HG03558 (cell line): Measurements from ENCODE around the gene PGBD4.
"Not testable (repeated sequence)": the region's sequence is repeated elsewhere in the genome, so short reads cannot be mapped to it uniquely, and the experiment has no call there.

Experiments used
- ATAC-seq: cut with Tn5 transposase; IDR thresholded peaks from one replicate; pipeline ENCODE4 v1.9.1; 2021; ENCODE audit warnings: moderate number of reproducible peaks; ENCODE audit not compliant: unreplicated experiment; ENCODE audit errors: extremely low read depth

PGBD4 gene

DNA sequence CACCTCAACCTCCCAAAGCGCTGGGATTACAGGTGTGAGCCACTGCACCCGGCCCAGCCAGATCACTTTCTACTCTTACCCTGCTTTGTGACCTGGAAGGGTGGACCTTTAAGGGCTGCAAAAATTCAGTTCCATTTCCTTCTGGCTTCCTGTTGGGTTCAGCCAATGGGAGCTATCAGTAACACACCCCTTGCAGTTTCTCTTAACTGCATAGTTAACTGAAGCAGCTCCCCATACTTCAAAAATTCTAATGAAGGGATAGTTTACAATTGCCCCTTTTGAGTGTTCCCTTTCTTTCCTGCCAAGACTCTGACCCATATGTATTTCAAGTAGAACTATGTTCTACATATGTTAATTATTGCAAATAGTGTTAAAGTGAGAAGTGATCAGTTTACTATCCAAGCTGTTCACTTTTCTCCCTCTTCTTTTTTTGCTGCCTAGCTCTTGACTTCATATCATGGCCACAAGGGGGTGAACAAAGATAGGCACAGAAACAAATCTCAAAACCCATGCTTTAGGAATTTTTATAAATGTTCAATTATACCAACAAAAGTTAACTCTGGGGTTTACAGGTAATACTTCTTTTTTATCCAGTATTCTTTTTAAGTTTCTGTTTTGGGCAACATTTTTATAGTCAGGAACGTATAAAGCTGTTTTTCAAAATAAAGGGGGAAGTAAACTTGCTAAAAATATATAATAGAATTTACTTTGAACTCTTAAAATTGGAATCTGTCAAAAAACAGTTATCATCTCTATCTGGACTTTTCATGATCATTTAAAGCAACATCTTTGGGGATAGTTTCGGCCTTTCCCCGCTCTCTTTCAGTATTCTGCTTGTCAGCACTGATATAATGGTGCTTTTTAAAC is 8.1 kb downstream of the PGBD4 start:
- no peak for ATAC-seq

DNA sequence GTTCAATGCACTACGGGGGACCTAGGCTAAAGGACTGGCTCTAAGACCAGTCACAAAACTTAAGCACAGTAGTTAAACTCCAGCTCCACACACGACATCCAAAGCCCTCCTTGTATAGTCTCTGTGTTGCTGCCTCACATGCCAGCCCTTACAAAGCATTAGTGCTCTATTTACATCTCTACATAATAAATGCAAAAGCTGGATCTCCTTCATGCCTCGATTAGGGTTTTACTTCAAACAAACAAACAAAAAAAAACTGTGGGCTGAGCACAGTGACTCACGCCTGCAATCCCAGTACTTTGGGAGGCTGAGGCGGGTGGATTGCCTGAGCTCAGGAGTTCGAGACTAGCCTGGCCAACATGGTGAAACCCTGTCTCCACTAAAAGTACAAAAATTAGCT is 9.6 kb downstream of the PGBD4 start:
- ATAC-seq: no peak

DNA sequence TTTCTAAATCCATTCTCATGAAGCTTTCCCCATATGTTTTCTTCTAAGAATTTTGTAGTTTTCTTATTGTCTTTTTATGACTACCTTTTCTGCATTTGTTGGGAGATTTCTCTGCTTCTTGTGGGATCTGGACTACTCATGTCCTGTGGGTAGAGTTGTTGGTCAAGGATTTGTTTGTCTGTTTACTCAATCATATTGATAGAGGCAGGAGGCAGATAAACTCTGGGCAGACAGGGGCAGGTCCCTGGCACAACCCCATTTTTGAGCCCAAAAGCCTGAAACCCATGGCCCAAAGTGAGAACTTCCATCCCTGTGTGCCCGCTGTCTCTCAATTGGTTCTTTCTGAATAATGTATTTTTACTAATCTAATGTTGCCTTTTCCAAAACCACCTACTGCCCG is 12.3 kb downstream of the PGBD4 start:
- ATAC-seq: no peak

DNA sequence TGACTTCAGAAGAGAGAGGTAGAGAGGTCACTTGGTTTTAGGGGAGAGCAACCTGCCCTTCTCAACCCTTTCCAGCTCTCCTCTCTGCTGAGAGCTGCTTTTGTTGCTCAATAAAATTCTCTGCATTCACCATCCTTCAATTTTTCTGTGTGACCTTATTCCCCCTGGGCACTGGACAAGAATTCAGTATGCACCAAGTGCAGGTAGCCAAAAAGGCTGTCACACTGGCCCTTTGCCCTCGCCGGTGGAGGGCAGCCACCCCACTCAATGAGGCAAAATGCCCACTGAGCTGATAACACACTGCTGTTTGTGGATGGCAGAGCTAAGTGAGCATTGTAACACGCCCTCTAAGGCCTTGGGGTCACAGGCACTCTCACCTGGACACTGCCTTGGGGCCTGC is 12.9 kb downstream of the PGBD4 start:
- no peak for ATAC-seq

DNA sequence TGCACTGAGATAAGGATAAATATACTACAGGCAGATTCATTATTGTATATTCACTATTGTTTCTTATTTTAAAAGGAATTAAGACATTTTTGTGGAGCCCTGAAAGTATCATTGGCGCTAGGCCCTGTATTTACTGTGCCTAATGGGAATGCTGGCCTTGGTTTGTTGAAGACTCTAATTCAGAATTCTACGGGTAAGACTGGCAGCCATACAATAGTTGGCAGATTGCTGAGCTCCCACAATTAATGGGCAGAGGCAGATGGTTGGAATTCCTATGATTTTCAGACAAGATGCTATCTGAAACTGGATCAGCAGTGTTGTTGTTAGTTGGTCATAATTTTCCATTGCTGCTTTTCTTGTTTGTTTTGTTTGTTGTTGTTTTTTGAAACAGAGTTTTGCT is 14.7 kb downstream of the PGBD4 start:
- ATAC-seq: no peak

DNA sequence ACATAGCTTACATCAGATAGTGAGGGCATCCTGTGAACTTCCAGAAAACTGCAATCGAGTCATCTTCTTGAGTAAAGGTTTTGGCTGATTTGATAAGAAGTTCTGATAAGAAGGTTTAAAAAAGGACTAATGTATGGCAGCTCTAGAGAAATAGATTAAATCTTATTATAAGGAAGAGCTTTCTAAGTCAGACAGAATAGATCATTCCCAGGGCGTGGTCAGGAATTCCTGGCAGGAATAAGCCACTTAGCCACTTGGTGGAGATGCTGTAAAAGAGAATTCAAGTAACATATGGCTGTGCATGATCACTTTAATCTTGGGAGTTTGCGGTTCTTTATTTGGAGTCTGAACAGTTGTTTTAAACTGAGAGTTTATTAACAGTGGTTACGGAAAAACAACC is 17.4 kb downstream of the PGBD4 start:
- ATAC-seq: no peak

DNA sequence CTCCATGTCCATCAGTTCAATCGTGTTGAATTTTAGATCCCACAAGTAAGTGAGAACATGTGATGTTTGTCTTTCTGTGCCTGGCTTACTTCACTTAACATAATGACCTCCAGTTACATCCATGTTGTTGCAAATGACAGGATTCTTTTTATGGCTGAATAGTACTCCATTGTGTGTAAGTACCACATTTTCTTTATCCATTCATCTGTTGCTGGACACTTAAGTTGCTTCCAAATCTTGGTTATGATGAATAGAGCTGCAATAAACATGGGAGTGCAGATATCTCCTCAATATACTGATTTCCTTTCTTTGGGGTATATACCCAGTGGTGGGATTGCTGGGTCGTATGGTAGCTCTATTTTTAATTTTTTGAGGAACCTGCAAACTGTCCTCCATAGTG is 18.5 kb downstream of the PGBD4 start:
- ATAC-seq: not testable (repeated sequence)

DNA sequence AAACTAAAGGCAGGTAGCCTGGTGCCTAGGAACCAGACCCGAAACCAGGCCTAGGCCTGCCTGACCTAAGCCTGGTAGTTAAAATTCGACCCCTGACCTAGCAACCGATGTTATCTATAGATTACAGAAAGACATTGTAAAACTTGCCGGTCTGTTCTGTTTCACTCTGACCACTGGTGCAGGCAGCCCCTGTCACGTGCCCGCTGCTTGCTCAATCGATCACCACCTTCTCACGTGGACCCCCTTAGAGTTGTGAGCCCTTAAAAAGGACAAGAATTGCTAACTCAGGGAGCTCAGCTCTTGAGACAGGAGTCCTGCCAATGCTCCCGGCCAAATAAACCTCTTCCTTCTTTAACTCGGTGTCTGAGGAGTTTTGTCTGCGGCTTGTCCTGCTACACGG is 19.9 kb downstream of the PGBD4 start:
- ATAC-seq: not testable (repeated sequence)

DNA sequence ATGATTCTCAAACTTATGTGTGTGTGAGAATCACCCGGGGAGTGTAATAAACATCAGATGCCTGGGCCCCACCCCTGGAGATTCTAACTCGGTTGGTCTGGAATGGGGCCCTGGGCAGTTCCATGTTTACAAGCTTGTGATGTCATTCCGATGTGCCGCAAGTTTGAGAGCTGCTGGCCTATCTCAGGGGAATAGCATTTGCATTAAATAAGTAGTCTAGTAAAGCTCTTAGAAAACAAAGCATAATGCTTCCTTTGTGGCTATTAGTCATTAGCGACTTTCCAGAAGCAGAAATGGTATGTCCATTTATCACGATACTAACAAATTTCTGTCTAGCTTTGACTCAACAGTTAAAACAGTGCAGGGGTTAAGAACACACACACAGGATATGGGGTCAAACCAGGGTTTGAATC is 20.9 kb downstream of the PGBD4 start:
- no peak for ATAC-seq

DNA sequence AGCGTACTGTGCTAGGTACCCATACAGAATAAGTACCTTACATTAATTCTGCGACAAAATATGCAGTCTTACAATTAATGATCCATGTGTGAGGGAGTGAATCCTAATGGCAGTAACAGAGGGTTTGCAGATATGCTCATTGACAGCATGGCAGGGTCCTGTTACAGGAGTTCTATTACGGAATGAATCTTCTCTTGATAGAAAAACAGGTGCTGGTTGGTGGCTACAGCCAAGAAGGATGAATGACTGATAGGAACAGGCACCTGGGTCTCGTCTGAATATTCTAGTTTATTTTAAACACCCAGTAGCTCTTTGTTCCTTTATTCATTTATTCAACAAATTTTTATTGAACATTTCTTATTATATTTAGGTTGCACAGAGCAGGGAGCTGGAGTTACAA is 22.8 kb downstream of the PGBD4 start:
- no peak for ATAC-seq

DNA sequence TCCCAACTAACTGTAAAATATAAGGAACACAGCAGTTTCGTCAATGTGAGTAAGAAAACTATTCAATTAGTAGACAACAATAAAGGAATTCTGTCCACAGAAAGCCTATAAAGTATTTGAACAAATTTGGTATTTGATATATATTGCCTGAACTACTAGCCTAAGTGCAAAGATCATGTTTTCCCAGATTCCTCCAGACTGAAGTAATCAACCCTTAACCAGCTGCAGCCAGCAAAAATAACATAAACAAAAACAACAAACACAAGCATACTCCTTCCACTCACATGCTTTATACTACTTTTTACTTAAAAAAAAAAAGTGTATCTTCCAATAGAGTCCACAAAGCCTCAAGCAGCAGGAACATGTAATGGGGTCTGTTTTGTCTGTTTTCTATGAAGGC is 24.1 kb downstream of the PGBD4 start:
- no peak for ATAC-seq

DNA sequence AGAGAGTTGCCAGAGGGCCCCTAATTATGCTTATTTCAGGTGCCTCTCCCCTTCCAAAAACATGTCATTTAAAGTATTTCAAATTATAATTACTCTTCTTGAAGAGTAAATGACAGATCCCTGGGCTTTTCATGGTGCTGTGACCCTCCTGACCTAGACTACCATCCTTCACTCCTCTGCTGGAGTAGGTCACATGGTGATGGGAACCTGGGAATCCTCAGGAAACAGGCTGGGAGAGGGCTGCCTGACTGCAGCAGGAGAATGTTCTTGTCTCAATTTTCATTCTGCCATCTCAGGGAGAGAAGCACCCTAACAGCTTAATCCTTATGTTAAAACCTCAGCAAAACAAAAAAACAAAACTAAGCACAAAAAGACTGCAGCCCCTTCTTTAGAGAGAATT is 24.6 kb downstream of the PGBD4 start:
- no peak for ATAC-seq

DNA sequence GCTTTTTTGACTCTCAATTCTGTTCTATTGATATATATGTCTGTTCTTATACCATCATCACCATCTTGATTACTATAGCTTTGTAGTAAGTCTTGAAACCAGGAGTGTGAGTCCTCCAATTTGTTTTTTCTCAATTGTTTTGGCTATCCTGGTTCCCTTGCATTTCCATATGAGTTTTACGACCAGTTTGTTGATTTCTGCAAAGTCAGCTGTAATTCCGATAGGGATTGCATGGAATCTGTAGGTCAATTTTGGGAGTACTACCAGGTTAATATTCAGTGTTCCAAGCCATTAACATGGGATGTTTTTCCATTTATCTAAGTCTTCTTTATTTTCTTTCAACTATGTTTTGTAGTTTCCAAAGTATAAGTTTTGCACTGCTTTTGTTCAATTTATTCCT is 27.0 kb downstream of the PGBD4 start:
- ATAC-seq: no peak

DNA sequence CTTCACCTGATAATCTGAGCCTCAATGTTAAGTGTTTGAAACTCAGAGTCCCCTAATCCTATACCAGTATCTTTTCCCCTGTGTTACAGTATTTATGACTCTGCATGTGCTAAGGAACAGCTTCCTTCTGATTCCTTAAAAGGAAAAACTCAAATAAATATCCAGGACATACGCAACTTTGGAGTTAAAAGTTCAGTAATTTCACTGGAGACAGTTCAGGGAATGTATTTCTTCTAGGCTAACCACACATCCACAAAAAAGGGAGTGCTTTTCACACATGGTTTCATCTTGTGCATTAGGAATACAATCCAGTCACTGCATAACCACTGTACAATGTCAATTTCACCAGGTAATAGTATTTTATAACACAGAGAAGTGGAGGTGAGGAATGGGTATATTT is 31.0 kb downstream of the PGBD4 start:
- no peak for ATAC-seq

DNA sequence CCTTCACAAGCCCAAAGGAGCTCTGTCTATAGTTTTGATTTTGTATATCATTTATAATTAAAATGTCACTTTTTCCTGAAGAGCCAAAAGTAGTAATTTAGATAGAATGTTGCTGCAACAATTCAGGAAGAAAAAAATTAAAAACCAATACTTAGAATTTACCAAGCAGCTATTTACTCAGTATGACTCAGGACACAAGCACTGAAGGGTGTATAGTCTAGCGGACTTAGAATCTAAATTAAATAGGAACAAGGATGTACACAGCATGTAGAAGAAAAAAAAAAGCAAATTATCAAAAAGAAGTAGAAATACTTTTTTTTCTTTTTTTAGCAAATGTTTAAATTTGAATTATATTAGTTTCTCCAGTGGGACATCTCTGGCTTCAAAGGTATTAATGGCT is 31.6 kb downstream of the PGBD4 start:
- no peak for ATAC-seq

DNA sequence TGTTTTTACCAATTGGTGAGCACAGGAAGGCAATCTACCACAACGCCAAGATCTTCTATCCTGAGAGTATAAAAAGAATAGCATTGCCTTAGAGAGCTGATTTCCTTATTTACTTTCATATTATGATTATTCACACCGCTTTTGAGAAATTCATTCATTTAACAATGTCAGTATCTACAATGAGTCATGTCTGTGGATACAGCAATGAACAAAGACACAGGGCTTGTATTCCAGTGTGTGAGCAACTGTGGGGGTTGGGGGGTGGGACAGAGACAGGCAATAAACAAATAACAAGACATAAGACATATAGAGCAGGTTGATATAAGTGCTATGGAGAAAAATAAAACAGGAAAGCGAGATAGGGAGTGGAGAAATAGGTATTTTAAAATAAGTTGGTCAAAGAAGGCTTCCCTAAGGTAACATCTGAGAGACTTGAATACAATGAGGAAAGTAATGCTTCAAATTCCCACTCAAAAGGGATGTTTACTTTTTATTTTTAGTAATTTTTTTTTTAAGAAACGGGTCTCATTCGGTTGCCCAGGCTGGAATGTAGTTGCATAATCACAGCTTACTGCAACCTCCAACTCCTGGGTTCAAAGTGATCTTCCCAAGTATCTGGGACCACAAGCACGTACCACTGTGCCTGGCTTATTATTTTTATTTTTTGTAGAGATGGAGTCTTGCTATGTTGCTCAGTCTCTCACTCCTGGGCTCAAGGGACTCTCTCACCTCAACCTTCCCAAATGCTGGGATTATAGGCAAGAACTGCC is 45.7 kb downstream of the PGBD4 start:
- ATAC-seq: no peak

DNA sequence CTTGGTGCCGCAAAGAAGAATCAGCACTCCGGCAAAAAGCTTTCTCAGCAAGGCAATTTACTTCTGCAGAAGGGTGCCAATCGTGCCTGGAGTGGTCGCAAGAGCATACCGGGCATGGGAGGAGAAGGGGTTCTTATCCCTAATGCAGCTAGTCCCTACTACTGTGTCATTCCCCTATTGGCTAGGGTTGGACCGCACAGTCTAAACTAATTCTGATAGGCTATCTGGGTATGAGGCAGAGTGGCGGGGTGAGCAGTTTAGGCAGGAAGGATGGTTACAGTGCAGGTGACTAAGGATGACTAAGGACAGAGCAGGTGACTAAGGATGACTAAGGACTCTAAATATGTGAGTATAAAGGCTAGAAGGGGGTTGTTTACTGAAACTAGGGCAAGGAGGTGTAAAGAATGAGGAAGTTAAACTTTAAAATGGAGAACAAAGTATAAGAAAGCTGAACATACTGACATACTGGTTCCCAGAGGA is 52.9 kb downstream of the PGBD4 start:
- no peak for ATAC-seq

DNA sequence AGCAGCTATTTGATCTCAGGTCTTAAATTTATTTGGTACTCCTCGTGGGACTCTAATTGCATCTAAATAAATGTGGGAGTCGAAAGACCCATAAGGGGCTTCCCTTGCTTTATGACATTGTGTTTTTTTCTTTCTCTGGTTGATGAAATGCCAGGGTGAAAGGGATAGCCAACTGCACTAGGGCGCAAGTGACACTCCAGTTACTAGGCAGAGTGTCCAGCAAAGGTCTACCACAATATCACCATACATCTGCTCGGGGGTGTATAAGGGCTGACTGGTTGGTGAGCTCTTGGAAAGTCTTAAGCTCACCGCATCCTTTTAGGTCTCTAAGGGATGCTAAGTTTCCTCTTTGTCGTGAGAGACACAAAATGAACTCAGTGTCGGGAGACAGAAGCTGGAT is 54.0 kb downstream of the PGBD4 start:
- ATAC-seq: no peak
